Parathyroid adenoma (tissue), 2 donors: Measurements from ENCODE around the gene KRTAP4-2.

Experiments used
- H2AFZ ChIP-seq: fragments of 300-600 bp; sonication (generic); one replicate; pipeline ENCODE4 v1.7.0; 2017; ENCODE audit warnings: antibody characterized with exemption, mild to moderate bottlenecking
- H3K27ac ChIP-seq: fragments of 300-600 bp; sonication (generic); one replicate; pipeline ENCODE4 v1.7.0; 2017
- H3K27me3 ChIP-seq: fragments of 300-600 bp; sonication (generic); one replicate; pipeline ENCODE4 v1.7.0; 2017; ENCODE audit warnings: low read length; ENCODE audit not compliant: control insufficient read depth, insufficient read depth
- H3K36me3 ChIP-seq: fragments of 300-600 bp; sonication (generic); one replicate; pipeline ENCODE4 v1.7.0; 2017; ENCODE audit warnings: low read length; ENCODE audit not compliant: control insufficient read depth, insufficient read depth
- H3K4me1 ChIP-seq: fragments of 300-600 bp; sonication (generic); one replicate; pipeline ENCODE4 v1.7.0; 2017; ENCODE audit warnings: control low read depth
- H3K4me2 ChIP-seq: fragments of 300-600 bp; sonication (generic); one replicate; pipeline ENCODE4 v1.7.0; 2017; ENCODE audit warnings: low read length
- H3K4me3 ChIP-seq: fragments of 300-600 bp; sonication (generic); one replicate; pipeline ENCODE4 v1.7.0; 2017; ENCODE audit warnings: low read depth, low read length
- H3K79me2 ChIP-seq: fragments of 300-600 bp; sonication (generic); one replicate; pipeline ENCODE4 v1.7.0; 2017; ENCODE audit warnings: control low read depth
- H3K9ac ChIP-seq: fragments of 300-600 bp; sonication (generic); one replicate; pipeline ENCODE4 v1.7.0; 2017; ENCODE audit warnings: mild to moderate bottlenecking
- H3K9me3 ChIP-seq: fragments of 300-600 bp; sonication (generic); one replicate; pipeline ENCODE4 v1.7.0; 2017; ENCODE audit warnings: low read length; ENCODE audit not compliant: control insufficient read depth
- CTCF ChIP-seq: fragments of 300-600 bp; sonication (generic); IDR thresholded peaks from one replicate; pipeline ENCODE4 v1.7.0; 2017; ENCODE audit warnings: antibody characterized with exemption, mild to moderate bottlenecking
- donor health status: primary hyperparathyroidism.

KRTAP4-2 gene

DNA sequence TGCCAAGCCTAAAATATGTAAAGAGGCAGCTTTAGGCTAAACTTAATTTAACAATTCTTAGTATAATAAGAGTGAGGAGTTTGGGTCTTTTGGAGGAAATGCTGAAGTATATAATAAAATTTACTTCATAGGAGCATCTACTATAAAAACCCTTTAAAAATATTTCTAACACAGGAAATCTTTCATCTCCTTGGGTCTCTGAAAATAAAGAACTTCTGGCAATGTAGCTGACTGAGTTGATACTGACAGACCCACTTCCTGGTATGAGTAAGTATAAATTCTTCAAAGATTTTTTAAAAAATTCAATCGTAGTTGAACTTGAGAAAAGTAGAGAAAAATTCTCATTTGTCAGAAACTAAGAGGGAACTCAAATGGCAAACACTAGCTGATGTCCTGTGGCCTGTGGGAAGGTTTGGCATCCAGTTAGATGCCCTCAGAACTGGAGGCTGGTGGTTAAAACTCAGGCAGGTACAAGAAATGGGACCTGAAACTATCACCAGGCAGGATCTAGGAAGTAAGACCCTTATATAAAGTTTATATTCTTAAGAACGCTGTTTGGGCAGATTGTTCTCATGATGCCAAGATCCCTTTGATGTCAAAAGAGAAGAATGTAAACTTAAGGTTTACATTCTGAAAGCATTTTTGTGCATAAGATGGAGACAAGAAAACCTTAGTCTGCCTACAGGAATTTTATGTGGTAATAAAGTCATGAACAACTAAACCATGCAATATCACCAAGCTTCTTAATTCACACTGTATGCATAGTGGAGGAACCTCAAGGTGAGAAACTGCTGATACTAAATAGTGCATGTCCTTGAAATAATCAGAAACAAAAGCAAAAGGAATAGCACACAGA, 43.9 kb downstream of the KRTAP4-2 start:
- Histone ChIP-seq H3K27ac (no peak overlapping the region), H3K36me3 (no peaks in the 10 kb centered on the region), H3K79me2 (no peaks in the 10 kb centered on the region), H2AFZ (no peak overlapping the region), H3K27me3 (no peaks in the 10 kb centered on the region), H3K4me3 (no peak overlapping the region), H3K4me2 (no peak overlapping the region), H3K4me1 (no peaks in the 10 kb centered on the region), H3K9ac (no peak overlapping the region), H3K9me3 (no peaks in the 10 kb centered on the region)
- TF ChIP-seq CTCF, result no peak

DNA sequence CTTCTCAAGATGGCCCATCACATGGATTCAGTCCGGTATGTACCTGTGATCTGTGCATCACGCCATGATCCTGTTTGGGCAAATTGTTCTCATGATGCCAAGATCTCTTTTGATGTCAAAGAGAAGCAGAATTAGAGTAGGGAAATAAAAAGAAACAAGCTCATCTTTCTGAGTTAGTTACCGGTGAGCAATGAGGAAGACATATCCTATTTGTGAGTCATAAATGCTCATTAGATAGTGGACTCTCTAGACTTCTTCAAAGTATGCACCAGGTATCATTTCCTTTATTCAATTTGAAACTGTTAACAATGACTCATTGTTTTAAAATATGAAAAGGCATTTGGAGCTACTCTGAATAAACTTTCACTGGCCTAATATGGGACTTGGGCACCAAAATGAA, 46.0 kb downstream of the KRTAP4-2 start:
- no peaks in the 10 kb centered on the region for H3K36me3 ChIP-seq

More for the DNA sequence above, 46.0 kb downstream of the KRTAP4-2 start:
- H3K9me3 ChIP-seq, result no peaks in the 10 kb centered on the region
- H3K4me1 ChIP-seq, result no peaks in the 10 kb centered on the region
- no peaks in the 10 kb centered on the region for H3K27me3 ChIP-seq
- no peak overlapping the region for H3K9ac ChIP-seq
- no peak overlapping the region for H2AFZ ChIP-seq
- H3K4me3 ChIP-seq, result no peak overlapping the region
- no peaks in the 10 kb centered on the region for H3K79me2 ChIP-seq
- H3K4me2 ChIP-seq, result no peak overlapping the region
- TF ChIP-seq CTCF, result no peak
- no peak overlapping the region for H3K27ac ChIP-seq
